ENCODE results near the gene OXCT2. TPM values are rescaled to one million over a fixed set of nuclear protein-coding genes. Genes with fewer than 3 reads are reported as not detected.

The OXCT2 gene
- total and polyA plus RNA-seq, 2 donors (not counting 1 experiment from before 2014, with no cell fraction given) = 1.0 to 1.9 TPM

DNA sequence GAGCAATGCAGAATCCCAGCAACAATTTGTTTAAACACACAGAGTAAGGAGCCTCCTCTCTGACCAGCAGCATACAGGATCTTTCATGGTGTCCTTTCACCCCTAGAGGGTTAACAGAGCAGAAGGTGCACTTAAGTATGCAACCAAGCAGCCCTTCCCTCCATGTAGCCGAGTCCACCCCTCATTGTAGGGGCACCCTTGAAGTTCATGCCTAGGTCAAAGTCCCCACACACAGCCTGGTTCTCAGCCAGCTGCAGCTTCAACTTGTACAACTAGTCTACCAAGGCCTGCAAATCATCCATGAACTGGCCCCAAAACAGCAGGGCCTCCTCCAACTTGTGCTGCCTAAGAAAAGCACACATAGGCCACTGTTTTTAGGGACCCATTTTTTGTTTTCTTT is 24.5 kb upstream of the OXCT2 start:
- no peaks in the 10 kb centered on the region for H3K36me3 ChIP-seq (replicated peaks in 1 of 2; ENCODE audit: control extremely low read depth in 1 of 2, control insufficient read depth in 1 of 2, extremely low read depth in 1 of 2, insufficient read depth in 2 of 2, low read length in 1 of 2)
- no peak overlapping the region for H3K27ac ChIP-seq (ENCODE audit: low read length in 2 of 2)
- H3K27me3 Mint-ChIP-seq = peaks cover 4% of the 10 kb centered on the region
- H3K27me3 ChIP-seq (replicated peaks in 1 of 4; ENCODE audit: control extremely low read depth in 1 of 4, control insufficient read depth in 3 of 4, insufficient read depth in 4 of 4, low read length in 3 of 4) = no peaks in the 10 kb centered on the region
- peaks cover 21% of the 10 kb centered on the region for H3K4me1 Mint-ChIP-seq
- intact Hi-C loops (cut with micrococcal nuclease) = loop anchor here (10.0 kb wide), 1 partner anchor 71 kb away; no protein-coding TSS in a partner anchor
- H3K4me3 ChIP-seq (ENCODE audit: control extremely low read depth in 1 of 5, extremely low read depth in 1 of 5, insufficient read depth in 1 of 5, low read depth in 2 of 5, low read length in 4 of 5) = no peak overlapping the region
- no peak overlapping the region for H3K4me3 Mint-ChIP-seq
- peaks cover 0 to 4% (median 0%) of the 10 kb centered on the region in 3 donors for H3K9me3 ChIP-seq (ENCODE audit: control extremely low read depth in 1 of 3, control insufficient read depth in 2 of 3, insufficient read depth in 1 of 3, low read length in 2 of 3)
- H3K9me3 Mint-ChIP-seq (ENCODE audit: insufficient read depth) = no peaks in the 10 kb centered on the region
- no peak overlapping the region for H3K9ac ChIP-seq (ENCODE audit: low read length)
- no peak overlapping the region for H2AFZ ChIP-seq (ENCODE audit: insufficient read depth, low read depth, low read length, poor library complexity, severe bottlenecking)
- ChIA-PET POLR2A (no interaction called here), CTCF (no interaction called here)
- H3K79me2 ChIP-seq (ENCODE audit: control insufficient read depth, insufficient read depth, low read length) = no peaks in the 10 kb centered on the region
- peaks cover 6 to 14% of the 10 kb centered on the region in 2 donors for H3K4me1 ChIP-seq (ENCODE audit: control insufficient read depth in 2 of 2, insufficient read depth in 2 of 2, low read length in 2 of 2)
- no peak for ATAC-seq (ENCODE audit: low read depth)
- H3K27ac Mint-ChIP-seq = no peak overlapping the region
- no peak for DNase-seq
- H3K4me2 ChIP-seq (replicated peaks; ENCODE audit: low read depth, low read length, poor library complexity, severe bottlenecking) = no peak overlapping the region
- H4K20me1 ChIP-seq (ENCODE audit: control insufficient read depth, insufficient read depth, low read length, poor library complexity, severe bottlenecking) = no peaks in the 10 kb centered on the region
- WGBS (ENCODE audit: insufficient coverage) = 84% methylated on average over 1 of the region's 1 CpG
- TF ChIP-seq, protein P1, sequence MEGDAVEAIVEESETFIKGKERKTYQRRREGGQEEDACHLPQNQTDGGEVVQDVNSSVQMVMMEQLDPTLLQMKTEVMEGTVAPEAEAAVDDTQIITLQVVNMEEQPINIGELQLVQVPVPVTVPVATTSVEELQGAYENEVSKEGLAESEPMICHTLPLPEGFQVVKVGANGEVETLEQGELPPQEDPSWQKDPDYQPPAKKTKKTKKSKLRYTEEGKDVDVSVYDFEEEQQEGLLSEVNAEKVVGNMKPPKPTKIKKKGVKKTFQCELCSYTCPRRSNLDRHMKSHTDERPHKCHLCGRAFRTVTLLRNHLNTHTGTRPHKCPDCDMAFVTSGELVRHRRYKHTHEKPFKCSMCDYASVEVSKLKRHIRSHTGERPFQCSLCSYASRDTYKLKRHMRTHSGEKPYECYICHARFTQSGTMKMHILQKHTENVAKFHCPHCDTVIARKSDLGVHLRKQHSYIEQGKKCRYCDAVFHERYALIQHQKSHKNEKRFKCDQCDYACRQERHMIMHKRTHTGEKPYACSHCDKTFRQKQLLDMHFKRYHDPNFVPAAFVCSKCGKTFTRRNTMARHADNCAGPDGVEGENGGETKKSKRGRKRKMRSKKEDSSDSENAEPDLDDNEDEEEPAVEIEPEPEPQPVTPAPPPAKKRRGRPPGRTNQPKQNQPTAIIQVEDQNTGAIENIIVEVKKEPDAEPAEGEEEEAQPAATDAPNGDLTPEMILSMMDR (IDR thresholded peaks at IDR 0.05) = no peak
- TF ChIP-seq EZH2 (IDR thresholded peaks at IDR 0.05; ENCODE audit: borderline replicate concordance, insufficient read depth, low read depth, low read length, poor library complexity, severe bottlenecking) = no peak

DNA sequence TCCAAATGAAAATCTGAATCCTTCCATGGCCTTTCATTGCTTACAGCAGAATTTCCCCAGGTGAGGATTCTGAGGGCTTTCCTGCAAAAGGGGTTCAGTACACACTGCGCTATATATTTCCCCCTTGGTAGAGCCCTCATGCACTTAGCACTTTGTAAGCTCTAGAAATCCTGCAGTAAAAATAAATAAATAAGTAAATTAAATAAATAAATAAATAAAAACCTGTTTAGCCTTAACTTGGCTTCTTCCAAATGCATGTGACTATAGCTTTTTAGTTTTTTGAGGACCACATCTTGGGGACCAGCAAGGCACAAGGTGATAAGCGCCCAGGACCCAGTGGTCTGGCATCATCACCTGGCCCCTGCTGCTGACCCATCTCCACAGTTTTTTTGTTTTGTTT is 20.7 kb upstream of the OXCT2 start:
- Mint-ChIP-seq H3K27me3 (peaks cover 12% of the 10 kb centered on the region), H3K4me1 (peaks cover 24% of the 10 kb centered on the region), H3K9me3 (ENCODE audit: insufficient read depth) (no peaks in the 10 kb centered on the region), H3K4me3 (no peak overlapping the region), H3K27ac (no peak overlapping the region)
- Histone ChIP-seq H3K79me2 (ENCODE audit: control insufficient read depth, insufficient read depth, low read length) (no peaks in the 10 kb centered on the region), H3K27me3 (replicated peaks in 1 of 4; ENCODE audit: control extremely low read depth in 1 of 4, control insufficient read depth in 3 of 4, insufficient read depth in 4 of 4, low read length in 3 of 4) (peaks cover 0 to 14% (median 0%) of the 10 kb centered on the region in 4 experiments), H2AFZ (ENCODE audit: insufficient read depth, low read depth, low read length, poor library complexity, severe bottlenecking) (no peak overlapping the region), H3K4me2 (replicated peaks; ENCODE audit: low read depth, low read length, poor library complexity, severe bottlenecking) (no peak overlapping the region), H3K36me3 (replicated peaks in 1 of 2; ENCODE audit: control extremely low read depth in 1 of 2, control insufficient read depth in 1 of 2, extremely low read depth in 1 of 2, insufficient read depth in 2 of 2, low read length in 1 of 2) (no peaks in the 10 kb centered on the region), H3K9ac (ENCODE audit: low read length) (no peak overlapping the region), H3K4me3 (ENCODE audit: control extremely low read depth in 1 of 5, extremely low read depth in 1 of 5, insufficient read depth in 1 of 5, low read depth in 2 of 5, low read length in 4 of 5) (no peak overlapping the region), H3K9me3 (ENCODE audit: control extremely low read depth in 1 of 3, control insufficient read depth in 2 of 3, insufficient read depth in 1 of 3, low read length in 2 of 3) (no peaks in the 10 kb centered on the region), H4K20me1 (ENCODE audit: control insufficient read depth, insufficient read depth, low read length, poor library complexity, severe bottlenecking) (no peaks in the 10 kb centered on the region), H3K4me1 (ENCODE audit: control insufficient read depth in 2 of 2, insufficient read depth in 2 of 2, low read length in 2 of 2) (peaks cover 5 to 7% of the 10 kb centered on the region in 2 donors), H3K27ac (ENCODE audit: low read length in 2 of 2) (no peak overlapping the region)
- ChIA-PET POLR2A (no interaction called here), CTCF (no interaction called here)
- WGBS (ENCODE audit: insufficient coverage) = 100% methylated on average over 1 of the region's 2 CpGs
- TF ChIP-seq, protein P1 (IDR thresholded peaks at IDR 0.05) = no peak
- TF ChIP-seq EZH2 (IDR thresholded peaks at IDR 0.05; ENCODE audit: borderline replicate concordance, insufficient read depth, low read depth, low read length, poor library complexity, severe bottlenecking) = no peak
- intact Hi-C loops (cut with micrococcal nuclease) = loop anchor here (10.0 kb wide), 1 partner anchor 67 kb away; no protein-coding TSS in a partner anchor
- no peak for ATAC-seq (ENCODE audit: low read depth)
- no peak for DNase-seq
